ENCODE data around the gene SKP1. TPM values are rescaled to one million over a fixed set of nuclear protein-coding genes. Genes with fewer than 3 reads are reported as not detected.

The SKP1 gene
- total RNA-seq, 1 donor: 229 TPM

DNA sequence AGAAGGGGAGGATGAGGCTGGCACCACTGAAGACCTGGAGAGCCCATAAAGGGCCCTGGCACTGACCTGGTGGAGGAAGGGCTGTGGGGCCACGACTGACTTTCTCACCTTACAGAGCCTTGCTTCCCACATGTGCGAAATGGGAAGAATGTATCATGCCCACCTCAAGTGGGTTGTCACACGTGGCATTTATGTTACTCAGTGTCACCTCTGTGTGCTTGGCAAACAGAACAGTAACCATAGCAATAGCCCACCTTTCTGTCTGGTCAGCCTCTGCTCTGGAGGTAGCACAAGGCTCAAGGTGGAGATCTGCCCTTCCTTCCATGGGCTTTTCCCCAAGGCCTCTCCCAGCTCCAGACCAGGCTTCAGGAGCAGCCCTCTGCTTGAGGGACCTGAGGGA is 45.6 kb downstream of the SKP1 start:
- Histone ChIP-seq H3K4me3 (ENCODE audit: low read length) (no peak overlapping the region), H3K9me3 (ENCODE audit: low read depth, low read length) (no peaks in the 10 kb centered on the region), H3K27me3 (ENCODE audit: insufficient read depth, low read length) (no peaks in the 10 kb centered on the region), H3K4me1 (ENCODE audit: insufficient read depth, low read length) (peaks cover 95% of the 10 kb centered on the region)

DNA sequence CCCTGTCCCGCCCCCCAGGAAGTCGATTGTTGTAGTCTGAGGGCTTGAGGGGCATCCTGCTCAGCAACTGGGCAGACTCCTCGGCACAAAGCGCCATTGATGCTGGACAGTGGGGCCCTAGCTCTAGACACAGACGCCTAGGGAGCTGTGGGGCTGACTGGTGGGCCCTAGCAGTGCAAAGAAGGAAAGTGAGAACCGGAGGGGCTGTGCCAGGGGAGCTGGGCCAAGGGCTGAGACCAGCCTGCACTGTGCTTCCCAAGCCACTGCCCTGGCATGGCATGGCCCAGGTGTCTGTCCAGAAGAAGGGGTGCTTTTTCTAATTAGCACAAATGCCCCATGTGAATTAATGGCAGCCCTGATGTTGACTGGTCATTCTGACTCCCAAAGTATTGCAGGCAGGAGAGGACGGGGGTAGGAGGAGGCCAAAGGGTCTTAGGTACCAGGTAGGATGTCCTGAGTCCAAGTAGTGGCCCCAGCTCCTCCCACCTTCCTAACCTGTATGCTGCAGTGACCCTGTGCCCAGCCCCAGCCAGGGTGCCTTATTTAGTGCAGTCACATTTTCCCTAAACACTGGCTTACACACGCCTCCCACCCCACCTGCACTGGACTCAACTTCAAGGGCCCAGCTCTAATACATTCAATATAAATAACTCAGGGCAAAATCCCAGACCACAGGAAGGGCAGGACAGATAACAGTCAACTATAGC is 46.4 kb downstream of the SKP1 start:
- H3K4me3 ChIP-seq (ENCODE audit: low read length): no peak overlapping the region
- no peaks in the 10 kb centered on the region for H3K27me3 ChIP-seq (ENCODE audit: insufficient read depth, low read length)
- no peaks in the 10 kb centered on the region for H3K9me3 ChIP-seq (ENCODE audit: low read depth, low read length)
- peaks cover 96% of the 10 kb centered on the region for H3K4me1 ChIP-seq (ENCODE audit: insufficient read depth, low read length)

DNA sequence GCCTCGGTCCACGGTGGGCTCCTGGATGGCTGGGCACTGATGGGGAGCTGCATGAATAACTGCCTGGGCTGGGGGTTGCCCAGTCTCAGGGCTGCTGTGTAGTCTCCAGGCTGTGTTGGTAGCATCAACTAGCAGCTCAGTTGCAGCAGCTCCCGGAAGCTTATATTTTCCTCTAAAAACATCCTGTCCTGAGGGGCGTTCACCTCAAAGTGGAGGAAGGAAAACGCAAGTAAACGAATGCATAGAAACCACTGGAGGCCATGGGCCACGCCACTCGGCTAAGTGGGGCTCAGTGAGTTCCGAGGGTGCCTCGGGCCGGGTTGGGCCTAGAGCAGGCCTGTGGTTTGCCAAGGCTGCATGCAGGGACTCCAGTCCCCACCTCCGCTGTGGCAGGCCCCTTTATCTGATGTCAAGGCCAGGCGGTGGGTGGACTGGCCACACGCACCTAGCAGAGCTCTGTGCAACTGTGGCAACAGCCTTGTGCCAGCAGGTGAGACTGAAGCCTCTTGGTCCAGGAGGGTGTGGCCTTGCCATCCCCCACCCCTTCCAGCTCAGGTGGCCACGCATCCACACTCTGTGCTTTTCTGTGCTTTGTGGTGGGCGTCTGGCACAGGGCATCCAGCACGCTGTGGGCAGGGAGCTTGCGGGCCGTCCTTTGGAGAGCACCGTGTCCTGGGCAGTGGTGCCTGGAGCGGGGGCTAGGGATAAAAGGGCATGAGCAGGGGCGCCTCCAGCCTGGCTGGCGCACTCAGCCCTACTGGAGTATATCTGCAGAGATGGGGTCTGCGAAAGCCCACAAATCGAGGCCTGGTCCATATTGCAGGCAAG is 47.1 kb downstream of the SKP1 start:
- no peak overlapping the region for H3K4me3 ChIP-seq (ENCODE audit: low read length)
- no peaks in the 10 kb centered on the region for H3K9me3 ChIP-seq (ENCODE audit: low read depth, low read length)
- H3K27me3 ChIP-seq (ENCODE audit: insufficient read depth, low read length): no peaks in the 10 kb centered on the region
- peaks cover 97% of the 10 kb centered on the region for H3K4me1 ChIP-seq (ENCODE audit: insufficient read depth, low read length)

DNA sequence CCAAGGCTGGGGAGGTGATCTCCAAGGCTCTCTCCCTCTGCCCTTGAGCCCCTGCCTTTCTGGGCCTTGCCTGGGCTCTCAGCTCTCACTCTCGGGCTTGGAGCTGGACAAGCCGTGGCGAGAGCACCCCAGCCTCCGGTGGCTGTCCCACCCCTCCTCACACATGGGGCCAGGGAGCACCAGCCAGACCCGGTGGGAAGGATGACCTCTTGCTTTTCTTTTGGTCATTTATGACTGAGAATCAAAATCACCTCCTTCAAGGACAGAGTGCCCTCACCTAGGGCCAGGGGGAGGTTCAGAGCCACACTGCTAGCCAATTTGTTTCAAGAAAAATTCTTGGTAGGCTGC is 48.1 kb downstream of the SKP1 start:
- no peaks in the 10 kb centered on the region for H3K9me3 ChIP-seq (ENCODE audit: low read depth, low read length)

DNA sequence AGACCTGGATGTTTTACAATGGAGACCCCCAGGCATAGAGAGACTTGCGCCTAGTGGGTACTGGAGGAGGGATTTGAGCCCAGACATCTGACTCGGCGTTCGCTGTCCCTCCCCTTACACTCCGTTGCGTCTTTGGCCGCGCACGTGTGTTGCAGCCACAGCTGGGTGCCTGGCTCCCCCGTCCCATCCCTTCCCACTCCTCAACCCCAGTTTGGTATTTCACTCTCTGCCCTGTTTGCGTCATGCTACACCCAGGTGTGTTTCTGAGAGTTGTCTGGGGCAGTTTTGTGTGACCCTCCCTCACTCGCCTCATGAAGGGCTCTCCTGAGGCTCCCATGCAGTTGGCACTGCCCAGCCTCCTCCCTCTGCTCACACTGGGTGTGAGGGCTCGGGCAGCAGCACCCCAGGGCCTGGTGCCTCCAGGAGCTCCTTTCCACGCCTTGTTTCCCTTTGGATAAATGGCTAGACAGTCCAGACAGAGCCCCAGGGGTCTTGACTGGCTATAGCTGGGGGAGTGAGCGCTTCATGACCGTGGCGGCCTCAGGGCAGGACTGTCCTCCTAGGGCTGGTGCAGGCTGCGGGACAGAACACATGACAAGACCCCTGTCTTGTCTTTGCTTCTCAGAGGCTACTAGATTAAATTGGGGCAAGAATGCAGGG is 48.6 kb downstream of the SKP1 start:
- H3K4me3 ChIP-seq (ENCODE audit: low read length): peak overlapping the region; percentile 4

More for the DNA sequence above, 48.1 kb downstream of the SKP1 start:
- Histone ChIP-seq H3K4me3 (ENCODE audit: low read length) (no peak overlapping the region), H3K4me1 (ENCODE audit: insufficient read depth, low read length) (peaks cover 97% of the 10 kb centered on the region), H3K27me3 (ENCODE audit: insufficient read depth, low read length) (no peaks in the 10 kb centered on the region)

DNA sequence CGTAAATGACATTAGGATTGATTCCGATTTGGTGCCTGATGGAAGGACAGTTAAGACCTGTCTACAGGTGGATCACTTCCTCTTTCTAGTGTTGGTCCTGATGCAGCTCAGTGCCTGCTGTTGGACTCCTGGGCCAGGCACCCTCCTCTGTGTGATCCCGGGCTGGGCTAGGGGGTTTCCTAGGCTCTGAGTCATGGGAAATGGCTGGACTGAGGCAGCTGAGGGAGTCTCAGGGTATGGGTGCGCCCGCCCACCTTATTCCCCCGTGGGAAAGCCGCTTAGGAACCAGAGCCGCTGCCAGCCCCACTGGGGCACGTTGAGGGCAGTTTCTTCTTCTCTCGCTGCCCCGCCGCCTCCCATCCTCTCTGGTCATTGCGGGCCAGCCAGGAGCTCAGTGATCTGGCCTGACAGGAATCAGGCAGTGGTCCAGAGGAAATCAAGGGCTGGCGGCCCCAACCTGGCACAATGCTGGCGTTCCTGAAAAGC is 49.3 kb downstream of the SKP1 start:
- H3K4me3 ChIP-seq (ENCODE audit: low read length): no peak overlapping the region
- no peaks in the 10 kb centered on the region for H3K9me3 ChIP-seq (ENCODE audit: low read depth, low read length)
- H3K27me3 ChIP-seq (ENCODE audit: insufficient read depth, low read length): no peaks in the 10 kb centered on the region
- peaks cover 96% of the 10 kb centered on the region for H3K4me1 ChIP-seq (ENCODE audit: insufficient read depth, low read length)

More for the DNA sequence above, 48.6 kb downstream of the SKP1 start:
- Histone ChIP-seq H3K9me3 (ENCODE audit: low read depth, low read length) (no peaks in the 10 kb centered on the region), H3K27me3 (ENCODE audit: insufficient read depth, low read length) (no peaks in the 10 kb centered on the region), H3K4me1 (ENCODE audit: insufficient read depth, low read length) (peaks cover 95% of the 10 kb centered on the region)

DNA sequence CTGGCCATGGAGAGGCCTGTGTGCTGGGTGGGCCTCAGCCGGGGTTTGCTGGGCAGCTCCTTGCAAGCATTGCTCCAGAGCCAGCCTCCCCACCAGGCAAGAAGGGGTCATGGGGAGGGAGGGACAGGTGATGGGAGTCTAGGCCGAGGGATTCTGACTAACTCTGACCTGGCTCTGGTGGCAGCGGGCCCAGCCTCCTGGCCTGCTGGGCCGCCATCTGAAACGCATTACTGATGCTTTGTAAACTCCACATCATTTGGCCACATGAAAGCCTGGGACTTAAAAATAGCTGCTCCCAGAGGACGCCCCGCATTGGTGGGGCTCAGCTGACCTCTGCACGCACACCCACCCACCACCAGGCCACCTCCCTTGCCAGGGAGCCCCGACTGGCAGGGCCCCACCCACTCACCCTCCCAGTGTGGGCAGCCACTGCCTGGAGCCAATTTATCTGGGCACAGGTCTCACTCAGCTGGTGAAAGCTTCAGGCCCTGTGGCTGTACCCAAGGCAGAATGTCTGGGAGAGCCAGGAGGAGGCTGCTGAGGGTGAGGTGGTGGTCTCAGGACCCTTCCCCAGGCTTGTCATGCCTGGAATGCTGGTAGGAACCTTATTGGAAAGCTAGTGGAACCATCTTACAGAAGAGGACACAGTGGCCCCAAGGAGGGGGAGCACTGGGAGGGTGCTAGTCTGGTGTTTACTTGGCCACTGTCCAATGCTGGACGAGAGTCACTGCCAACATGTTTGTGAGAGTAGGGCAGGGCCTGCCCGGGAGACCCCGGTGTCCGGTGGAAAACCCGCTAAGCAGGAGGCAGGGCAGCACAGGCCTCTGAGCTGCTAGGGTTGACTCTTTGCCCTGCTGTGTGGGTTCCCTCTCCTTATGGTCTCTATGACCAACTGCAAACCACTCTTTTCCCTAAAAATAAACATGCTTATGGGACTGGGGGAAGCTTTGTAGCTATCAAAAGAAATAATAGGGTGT is 51.4 kb downstream of the SKP1 start:
- Histone ChIP-seq H3K9me3 (ENCODE audit: low read depth, low read length) (no peaks in the 10 kb centered on the region), H3K27me3 (ENCODE audit: insufficient read depth, low read length) (no peaks in the 10 kb centered on the region)

DNA sequence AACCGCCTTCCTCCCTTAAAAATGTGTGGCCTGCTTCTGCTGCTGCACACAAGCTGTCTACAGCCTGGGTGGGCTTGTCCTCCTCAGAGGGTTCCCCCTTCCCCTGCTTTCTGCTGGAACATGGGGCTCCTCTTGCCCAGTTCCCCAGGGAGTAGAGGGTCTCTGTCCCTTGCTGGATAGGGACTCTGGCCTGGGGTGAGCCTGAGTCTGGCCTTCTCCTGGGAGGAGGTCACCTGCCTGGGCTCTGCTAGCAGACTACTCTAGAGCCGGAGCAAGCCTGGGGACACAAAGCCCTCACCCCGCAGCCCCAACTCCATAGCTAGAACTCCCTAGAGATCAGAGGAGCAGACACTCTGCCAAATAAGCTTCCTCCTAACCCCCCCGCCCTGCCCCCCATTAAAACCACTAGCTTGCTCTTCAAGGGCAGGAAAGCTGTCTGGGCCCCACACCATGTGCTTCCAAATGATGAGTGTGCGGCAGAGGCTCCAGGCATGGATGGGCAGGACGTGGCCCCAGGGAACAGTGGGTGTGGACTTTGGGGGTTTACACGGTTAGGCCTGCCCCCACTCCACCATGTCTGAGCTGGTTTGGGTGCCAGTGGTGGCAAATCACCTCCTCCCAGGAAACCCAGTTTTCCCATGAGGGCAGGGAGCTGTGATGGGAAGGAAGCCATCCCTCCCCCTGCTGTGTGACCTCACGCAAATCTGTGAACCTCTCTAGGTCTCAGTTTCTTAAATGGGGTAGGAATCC is 52.3 kb downstream of the SKP1 start:
- Histone ChIP-seq H3K4me3 (ENCODE audit: low read length) (no peak overlapping the region), H3K4me1 (ENCODE audit: insufficient read depth, low read length) (peaks cover 79% of the 10 kb centered on the region), H3K9me3 (ENCODE audit: low read depth, low read length) (no peaks in the 10 kb centered on the region), H3K27me3 (ENCODE audit: insufficient read depth, low read length) (no peaks in the 10 kb centered on the region)

More for the DNA sequence above, 51.4 kb downstream of the SKP1 start:
- peaks cover 87% of the 10 kb centered on the region for H3K4me1 ChIP-seq (ENCODE audit: insufficient read depth, low read length)
- H3K4me3 ChIP-seq (ENCODE audit: low read length): no peak overlapping the region

DNA sequence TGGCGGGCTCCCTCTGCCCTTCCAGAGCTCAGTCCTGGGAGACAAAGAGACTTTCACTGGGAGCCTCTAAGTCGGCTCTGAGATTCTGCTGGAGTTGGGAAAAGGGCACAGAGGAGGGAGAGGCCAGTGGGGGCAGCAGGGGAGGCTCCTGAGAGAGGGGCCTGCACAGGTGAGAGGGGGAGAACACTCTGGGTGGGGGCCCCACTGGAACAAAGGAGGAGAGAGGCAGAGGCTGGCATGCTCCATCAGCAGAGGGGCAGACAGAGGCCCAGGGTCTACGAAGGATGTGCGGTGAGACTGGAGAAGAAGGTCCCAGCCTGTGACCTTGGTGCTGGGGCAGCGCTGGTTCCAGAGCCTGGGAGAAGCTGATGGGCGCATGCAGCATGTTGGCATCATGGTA is 53.4 kb downstream of the SKP1 start:
- Histone ChIP-seq H3K4me3 (ENCODE audit: low read length) (no peak overlapping the region), H3K4me1 (ENCODE audit: insufficient read depth, low read length) (peaks cover 69% of the 10 kb centered on the region), H3K9me3 (ENCODE audit: low read depth, low read length) (no peaks in the 10 kb centered on the region), H3K27me3 (ENCODE audit: insufficient read depth, low read length) (no peaks in the 10 kb centered on the region)

DNA sequence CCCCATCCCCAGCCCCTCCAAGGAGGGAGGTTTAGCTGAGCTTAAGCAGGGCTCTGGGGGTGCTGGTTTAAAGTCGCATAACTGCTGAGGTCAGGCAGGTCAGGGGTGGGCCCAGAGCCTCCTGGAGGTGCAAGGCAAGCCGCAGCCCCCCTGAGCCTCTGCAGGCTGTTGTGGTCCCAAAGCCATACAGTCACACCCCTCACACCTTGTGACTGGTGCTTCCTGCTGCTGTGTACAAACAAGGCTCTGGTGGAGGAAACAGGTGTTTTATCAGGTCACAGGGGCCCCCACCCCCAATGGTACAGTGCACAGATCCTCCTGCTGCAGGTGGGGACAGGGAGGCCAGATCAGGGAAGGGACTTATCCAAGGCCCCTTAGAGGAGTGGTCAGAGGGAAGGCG is 54.2 kb downstream of the SKP1 start:
- Histone ChIP-seq H3K27me3 (ENCODE audit: insufficient read depth, low read length) (no peaks in the 10 kb centered on the region), H3K4me1 (ENCODE audit: insufficient read depth, low read length) (peaks cover 61% of the 10 kb centered on the region), H3K4me3 (ENCODE audit: low read length) (peak overlapping the region; percentile 16), H3K9me3 (ENCODE audit: low read depth, low read length) (no peaks in the 10 kb centered on the region)

DNA sequence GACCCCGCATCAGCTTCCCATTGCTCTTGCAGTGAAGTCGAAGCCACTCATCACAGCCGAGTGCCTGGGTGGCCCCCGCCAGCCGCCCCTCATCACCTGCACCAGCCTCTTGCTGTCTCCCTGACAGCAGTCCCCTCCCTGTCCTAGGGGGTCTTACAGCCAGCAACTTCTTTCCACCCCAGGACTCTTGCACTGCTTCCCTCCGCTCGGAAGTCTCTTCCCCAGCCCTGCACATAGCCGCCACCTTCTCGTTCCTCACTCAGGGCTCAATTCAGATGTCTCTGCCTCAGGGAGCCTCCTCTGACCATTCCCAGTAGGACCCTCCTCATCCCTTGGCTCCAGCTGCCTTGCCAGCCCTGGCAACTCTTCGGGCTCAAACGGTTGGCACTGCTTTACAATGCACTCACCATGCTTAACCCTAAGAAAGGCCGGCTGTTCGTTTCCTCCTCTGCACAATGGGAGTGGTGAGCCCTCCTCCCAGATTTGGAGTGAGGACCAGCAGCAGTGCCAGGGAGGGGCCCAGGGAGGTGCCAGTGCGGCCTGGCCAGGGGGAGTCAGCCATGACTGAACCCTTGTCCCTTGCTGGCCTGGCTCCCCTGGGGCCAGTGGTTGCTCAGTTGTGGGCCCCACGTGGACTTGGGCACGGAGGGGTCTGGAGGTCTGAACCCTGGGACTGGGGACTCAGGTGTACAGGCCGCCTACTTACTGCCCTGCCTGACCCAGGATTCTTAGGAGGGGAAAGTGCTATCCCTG is 56.2 kb downstream of the SKP1 start:
- Histone ChIP-seq H3K4me1 (ENCODE audit: insufficient read depth, low read length) (peaks cover 42% of the 10 kb centered on the region), H3K4me3 (ENCODE audit: low read length) (peak overlapping the region; percentile 69), H3K9me3 (ENCODE audit: low read depth, low read length) (no peaks in the 10 kb centered on the region), H3K27me3 (ENCODE audit: insufficient read depth, low read length) (peaks cover 5% of the 10 kb centered on the region)

DNA sequence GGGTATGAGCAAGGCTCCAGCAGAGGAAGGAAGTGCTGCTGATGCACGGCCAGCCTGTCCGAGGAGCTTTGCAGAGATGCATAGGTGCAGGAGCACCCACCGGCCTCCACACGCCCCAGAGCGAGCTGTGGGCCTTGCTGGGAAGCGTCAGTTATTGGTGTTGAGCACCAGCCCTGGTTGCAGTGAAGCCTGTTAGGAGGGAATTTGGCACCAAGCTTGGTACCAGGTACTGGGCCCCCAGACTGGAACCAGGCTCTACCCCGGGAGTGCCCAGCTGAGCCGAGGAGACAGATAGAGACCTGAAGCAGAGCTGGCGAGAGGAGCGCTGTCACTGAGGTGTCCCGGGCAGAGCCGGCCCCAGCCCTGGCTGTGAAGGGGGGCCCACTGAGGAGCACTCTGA is 57.0 kb downstream of the SKP1 start:
- peak overlapping the region; percentile 69 for H3K4me3 ChIP-seq (ENCODE audit: low read length)
- H3K4me1 ChIP-seq (ENCODE audit: insufficient read depth, low read length): peaks cover 37% of the 10 kb centered on the region
- H3K9me3 ChIP-seq (ENCODE audit: low read depth, low read length): no peaks in the 10 kb centered on the region
- H3K27me3 ChIP-seq (ENCODE audit: insufficient read depth, low read length): peaks cover 6% of the 10 kb centered on the region

DNA sequence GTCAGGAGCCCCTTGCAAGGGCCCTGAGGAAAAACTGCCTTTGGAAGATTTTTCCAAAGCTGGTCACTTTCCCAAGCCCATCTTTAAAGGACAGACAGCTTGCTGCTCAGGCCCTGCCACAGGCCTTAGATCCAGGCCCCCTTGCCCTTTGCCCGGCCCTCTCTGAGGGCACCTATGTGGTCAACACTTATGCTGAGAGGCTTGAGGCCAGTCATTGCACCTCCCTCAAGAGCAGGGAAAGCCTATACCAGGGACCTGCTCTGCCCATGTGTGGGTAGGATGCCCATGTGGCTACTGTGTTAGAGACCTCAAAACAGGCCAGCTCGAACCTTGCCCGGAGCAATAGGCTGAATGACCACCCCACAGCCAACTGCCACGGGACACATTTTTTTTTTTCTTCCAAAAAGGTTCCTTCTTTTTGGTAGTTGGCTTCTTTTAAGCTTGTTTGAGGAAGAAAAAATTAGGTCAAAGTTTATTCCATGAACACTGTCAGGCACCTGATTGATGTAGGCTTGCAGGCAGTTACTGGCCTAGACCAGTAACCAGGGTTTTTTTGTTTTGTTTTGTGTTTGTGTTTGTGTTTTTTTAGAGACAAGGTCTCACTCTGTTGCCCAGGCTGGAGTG is 58.4 kb downstream of the SKP1 start:
- Histone ChIP-seq H3K4me1 (ENCODE audit: insufficient read depth, low read length) (peaks cover 33% of the 10 kb centered on the region), H3K4me3 (ENCODE audit: low read length) (peak overlapping the region; percentile 69)

More for the DNA sequence above, 58.4 kb downstream of the SKP1 start:
- Histone ChIP-seq H3K27me3 (ENCODE audit: insufficient read depth, low read length) (peaks cover 12% of the 10 kb centered on the region), H3K9me3 (ENCODE audit: low read depth, low read length) (no peaks in the 10 kb centered on the region)

Data from mononuclear cell (primary cell).